ENCODE data around the gene MSL1.

The MSL1 gene

DNA sequence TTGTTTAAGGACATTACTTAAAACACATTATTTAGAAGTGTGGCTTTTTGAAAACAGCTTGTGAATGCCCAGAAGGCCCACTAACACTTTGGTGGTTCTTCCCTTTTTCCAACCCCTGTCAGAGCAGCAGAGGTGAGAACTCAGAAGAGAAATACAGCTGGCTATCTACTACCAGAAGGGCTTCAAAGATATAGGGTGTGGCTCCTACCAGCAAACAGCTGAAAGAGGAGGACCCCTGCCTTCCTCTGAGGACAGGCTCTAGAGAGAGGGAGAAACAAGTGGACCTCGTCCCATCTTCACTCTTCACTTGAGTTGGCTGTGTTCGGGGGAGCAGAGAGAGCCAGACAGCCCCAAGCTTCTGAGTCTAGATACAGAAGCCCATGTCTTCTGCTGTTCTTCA, 48.6 kb downstream of the MSL1 start:
- TF ChIP-seq, protein P1, sequence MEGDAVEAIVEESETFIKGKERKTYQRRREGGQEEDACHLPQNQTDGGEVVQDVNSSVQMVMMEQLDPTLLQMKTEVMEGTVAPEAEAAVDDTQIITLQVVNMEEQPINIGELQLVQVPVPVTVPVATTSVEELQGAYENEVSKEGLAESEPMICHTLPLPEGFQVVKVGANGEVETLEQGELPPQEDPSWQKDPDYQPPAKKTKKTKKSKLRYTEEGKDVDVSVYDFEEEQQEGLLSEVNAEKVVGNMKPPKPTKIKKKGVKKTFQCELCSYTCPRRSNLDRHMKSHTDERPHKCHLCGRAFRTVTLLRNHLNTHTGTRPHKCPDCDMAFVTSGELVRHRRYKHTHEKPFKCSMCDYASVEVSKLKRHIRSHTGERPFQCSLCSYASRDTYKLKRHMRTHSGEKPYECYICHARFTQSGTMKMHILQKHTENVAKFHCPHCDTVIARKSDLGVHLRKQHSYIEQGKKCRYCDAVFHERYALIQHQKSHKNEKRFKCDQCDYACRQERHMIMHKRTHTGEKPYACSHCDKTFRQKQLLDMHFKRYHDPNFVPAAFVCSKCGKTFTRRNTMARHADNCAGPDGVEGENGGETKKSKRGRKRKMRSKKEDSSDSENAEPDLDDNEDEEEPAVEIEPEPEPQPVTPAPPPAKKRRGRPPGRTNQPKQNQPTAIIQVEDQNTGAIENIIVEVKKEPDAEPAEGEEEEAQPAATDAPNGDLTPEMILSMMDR (IDR thresholded peaks at IDR 0.05; ENCODE audit: low read depth, low read length, missing control alignments), result no peak
- H3K4me3 ChIP-seq (ENCODE audit: low read depth, low read length), result no peak overlapping the region
- no peak for DNase-seq (ENCODE audit: low read depth)

DNA sequence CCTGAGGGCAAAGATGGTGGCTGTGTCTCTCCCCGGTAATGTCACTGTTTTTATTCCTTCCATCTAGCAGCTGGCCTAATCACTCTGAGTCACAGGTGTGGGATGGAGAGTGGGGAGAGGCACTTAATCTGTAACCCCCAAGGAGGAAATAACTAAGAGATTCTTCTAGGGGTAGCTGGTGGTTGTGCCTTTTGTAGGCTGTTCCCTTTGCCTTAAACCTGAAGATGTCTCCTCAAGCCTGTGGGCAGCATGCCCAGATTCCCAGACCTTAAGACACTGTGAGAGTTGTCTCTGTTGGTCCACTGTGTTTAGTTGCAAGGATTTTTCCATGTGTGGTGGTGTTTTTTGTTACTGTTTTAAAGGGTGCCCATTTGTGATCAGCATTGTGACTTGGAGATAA, 50.0 kb downstream of the MSL1 start:
- no peak overlapping the region for H3K4me3 ChIP-seq (ENCODE audit: low read depth, low read length)
- TF ChIP-seq, protein P1 (IDR thresholded peaks at IDR 0.05; ENCODE audit: low read depth, low read length, missing control alignments), result no peak
- no peak for DNase-seq (ENCODE audit: low read depth)

DNA sequence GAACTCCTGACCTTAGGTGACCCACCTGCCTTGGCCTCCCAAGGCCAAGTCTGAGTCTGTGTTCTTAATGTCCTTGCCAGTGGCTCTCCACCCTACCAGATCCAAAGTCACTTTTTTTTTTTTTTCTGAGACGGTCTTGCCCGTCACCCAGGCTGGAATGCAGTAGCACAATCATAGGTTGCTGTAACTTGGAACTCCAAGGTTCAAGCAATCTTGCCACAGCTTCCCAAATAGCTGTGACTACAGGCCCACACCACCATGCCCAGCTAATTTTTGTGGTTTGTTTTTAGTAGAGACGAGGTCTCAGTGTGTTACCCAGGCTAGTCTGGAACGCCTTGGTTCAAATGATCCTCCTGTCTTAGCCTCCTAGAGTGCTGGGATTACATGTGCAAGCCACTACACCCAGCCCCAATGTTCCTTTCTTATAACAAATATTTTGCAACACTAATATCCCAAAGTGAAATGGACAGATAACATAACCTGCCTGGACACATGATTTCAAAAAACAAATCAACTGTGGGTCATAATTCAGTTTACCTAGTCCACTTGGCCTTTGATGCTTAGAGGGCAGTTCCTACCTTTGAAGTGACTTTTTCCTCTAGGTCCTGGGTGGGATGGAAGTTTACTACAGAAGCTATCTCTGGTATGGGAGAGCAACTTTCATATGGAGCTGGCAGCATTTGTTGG, 51.5 kb downstream of the MSL1 start:
- TF ChIP-seq, protein P1 (IDR thresholded peaks at IDR 0.05; ENCODE audit: low read depth, low read length, missing control alignments), result no peak
- no peak for DNase-seq (ENCODE audit: low read depth)
- H3K4me3 ChIP-seq (ENCODE audit: low read depth, low read length), result no peak overlapping the region

DNA sequence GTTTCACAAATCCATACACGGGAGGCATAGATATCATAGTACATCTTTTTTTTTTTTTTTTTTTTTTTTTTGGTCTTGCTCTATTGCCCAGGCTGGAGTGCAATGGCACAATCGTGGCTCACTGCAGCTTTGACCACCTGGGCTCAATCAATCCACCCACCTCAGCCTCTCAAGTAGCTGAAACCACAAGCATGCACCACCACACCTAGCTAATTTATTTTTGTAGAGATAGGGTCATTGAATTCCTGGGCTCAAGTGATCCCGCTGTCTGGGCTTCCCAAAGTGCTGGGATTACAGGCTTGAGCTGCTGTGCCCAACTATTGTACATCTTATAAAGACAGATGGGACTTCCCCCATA, 52.0 kb downstream of the MSL1 start:
- H3K4me3 ChIP-seq (ENCODE audit: low read depth, low read length), result no peak overlapping the region
- DNase-seq (ENCODE audit: low read depth), result no peak
- TF ChIP-seq, protein P1 (IDR thresholded peaks at IDR 0.05; ENCODE audit: low read depth, low read length, missing control alignments), result no peak

DNA sequence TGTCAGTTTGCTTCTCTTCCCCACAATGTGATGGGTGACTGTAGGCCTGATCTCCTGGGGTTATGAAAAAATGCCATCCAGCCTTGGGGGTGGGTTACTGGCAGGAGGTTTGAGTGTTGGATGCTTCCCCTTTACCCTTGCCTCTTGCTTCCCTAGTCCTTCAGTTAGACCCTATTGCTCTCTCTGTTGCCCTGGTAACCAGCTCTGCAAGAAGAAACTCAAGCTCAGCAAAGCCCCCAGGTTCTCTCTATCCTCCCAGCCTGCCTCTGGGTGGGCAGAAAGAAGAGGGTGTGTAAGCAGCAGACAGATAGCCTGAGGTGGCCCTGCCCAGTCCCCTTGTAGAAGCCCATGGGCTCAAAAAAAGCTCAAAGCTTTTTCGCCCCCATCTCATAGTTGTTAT, 52.7 kb downstream of the MSL1 start:
- DNase-seq (ENCODE audit: low read depth), result no peak
- TF ChIP-seq, protein P1 (IDR thresholded peaks at IDR 0.05; ENCODE audit: low read depth, low read length, missing control alignments), result no peak
- H3K4me3 ChIP-seq (ENCODE audit: low read depth, low read length), result no peak overlapping the region

DNA sequence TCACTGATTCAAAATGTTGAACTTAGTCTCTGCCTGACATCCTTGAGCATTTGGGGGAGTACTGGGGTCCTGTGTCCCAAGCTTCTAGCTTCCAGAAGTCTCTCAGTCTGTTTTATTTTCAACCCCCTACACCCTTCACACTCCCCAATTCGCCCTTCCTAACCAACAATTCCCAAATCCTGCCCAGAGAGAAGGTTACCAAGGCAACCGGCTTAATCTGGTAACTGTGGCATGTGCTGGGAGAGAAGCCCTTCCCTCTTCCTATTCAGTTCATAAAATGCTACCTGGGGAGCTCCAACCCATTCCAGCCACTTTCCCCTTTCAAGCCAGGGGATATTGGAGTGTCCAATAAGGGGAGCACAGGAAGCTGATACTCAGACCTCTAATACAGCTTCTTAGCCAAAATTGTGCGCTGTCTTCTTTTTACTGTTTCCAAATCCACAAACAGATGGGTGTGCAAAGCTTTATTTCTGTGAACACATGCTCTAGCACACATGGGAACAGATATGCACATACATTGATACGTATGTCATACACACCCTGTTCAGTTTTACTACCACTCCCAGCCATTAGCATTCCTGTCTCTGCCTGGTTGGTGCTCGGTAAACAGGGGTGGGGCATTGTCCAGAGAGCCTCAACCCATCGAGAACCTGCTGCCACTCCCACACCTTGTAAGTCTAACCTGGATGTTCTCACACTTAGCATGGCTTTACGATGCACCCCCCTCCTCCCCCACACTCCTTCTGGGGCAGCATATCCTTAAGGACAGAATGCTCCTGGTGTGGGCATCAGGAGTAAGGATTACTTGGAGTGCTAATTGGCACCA, 54.4 kb downstream of the MSL1 start:
- TF ChIP-seq, protein P1 (IDR thresholded peaks at IDR 0.05; ENCODE audit: low read depth, low read length, missing control alignments), result no peak
- H3K4me3 ChIP-seq (ENCODE audit: low read depth, low read length), result no peak overlapping the region
- DNase-seq (ENCODE audit: low read depth), result no peak
